SK-N-SH (cell line): ENCODE results near the gene CATSPERD. TPM values are rescaled to one million over a fixed set of nuclear protein-coding genes. Genes with fewer than 3 reads are reported as not detected.
A peak's percentile ranks its signal among the peaks of the same experiment; 100 is the strongest.

ENCODE experiments used
- CTCF ChIA-PET: fragments of 300-600, 350-600 bp; formaldehyde crosslinking; extraction: SDS; loops from one replicate; lab custom pipeline; 2021; lab: Yijun Ruan, JAX
- POLR2A ChIA-PET: fragments of 350-600 bp; sonication (Branson Sonifier 250); formaldehyde crosslinking; extraction: SDS; loops from one replicate; lab custom pipeline; 2020; ENCODE audit warnings: antibody characterized with exemption, inconsistent platforms; lab: Yijun Ruan, JAX
- DNase-seq: peaks from one replicate; pipeline ENCODE4 v3.0.0; 2012
- H2AFZ ChIP-seq: fragments of 200-600 bp; sonication (generic); 2 replicates; pipeline ENCODE4 v1.8.1; 2016; ENCODE audit warnings: antibody characterized with exemption, mild to moderate bottlenecking, low read depth
- H3F3A ChIP-seq: fragments of 200-600 bp; sonication (generic); replicated peaks from 2 replicates; pipeline ENCODE3; 2016; ENCODE audit warnings: antibody characterized with exemption, mild to moderate bottlenecking; ENCODE audit not compliant: insufficient read depth
- H3K27ac ChIP-seq, 2 experiments: fragments of 200-500 bp in 1 of 2; fragments of 200-600 bp in 1 of 2; sonication (Bioruptor generic) in 1 of 2; sonication (generic), shearing (Covaris generic) in 1 of 2; 2 replicates each; pipeline versions ENCODE4 v1.5.1 to v1.6.1; 2014 to 2016; ENCODE audit warnings: low read depth in 2 of 2, inconsistent platforms in 1 of 2, low read length in 1 of 2, mild to moderate bottlenecking in 1 of 2, mixed read lengths in 1 of 2
- H3K27me3 ChIP-seq: fragments of 200-600 bp; sonication (generic), shearing (Covaris generic); 2 replicates; pipeline ENCODE4 v1.6.1; 2016; ENCODE audit warnings: mixed run types; ENCODE audit not compliant: insufficient read depth
- H3K36me3 ChIP-seq, 2 experiments: fragments of 200-500 bp in 1 of 2; fragments of 200-600 bp in 1 of 2; sonication (Bioruptor generic) in 1 of 2; sonication (generic) in 1 of 2; replicated peaks in 1 of 2; 2 replicates each; pipeline versions ENCODE3 to v1.5.1; 2014 to 2016; ENCODE audit warnings: low read length in 1 of 2, mild to moderate bottlenecking in 1 of 2; ENCODE audit not compliant: insufficient read depth in 2 of 2, control insufficient read depth in 1 of 2
- H3K4me1 ChIP-seq, 2 experiments: fragments of 200-500 bp in 1 of 2; fragments of 200-600 bp in 1 of 2; sonication (Bioruptor generic) in 1 of 2; sonication (generic), shearing (Covaris generic) in 1 of 2; 2 replicates each; pipeline versions ENCODE4 v1.5.1 to v1.6.1; 2014 to 2016; ENCODE audit warnings: low read depth in 1 of 2, low read length in 1 of 2, mixed run types in 1 of 2; ENCODE audit not compliant: insufficient read depth in 2 of 2, control insufficient read depth in 1 of 2
- H3K4me2 ChIP-seq: fragments of 200-600 bp; sonication (generic), shearing (Covaris generic); 2 replicates; pipeline ENCODE4 v1.6.1; 2017; ENCODE audit warnings: mixed run types
- H3K4me3 ChIP-seq, 2 experiments: fragments of 200-500 bp in 1 of 2; fragments of 200-600 bp in 1 of 2; sonication (Bioruptor generic) in 1 of 2; sonication (generic), shearing (Covaris generic) in 1 of 2; 2 replicates each; pipeline versions ENCODE4 v1.5.1 to v1.8.1; 2014 to 2016; ENCODE audit warnings: low read depth in 2 of 2, inconsistent platforms in 1 of 2, low read length in 1 of 2, mild to moderate bottlenecking in 1 of 2, mixed read lengths in 1 of 2, moderate library complexity in 1 of 2
- H3K79me2 ChIP-seq: fragments of 200-600 bp; sonication (generic); 2 replicates; pipeline ENCODE4 v1.8.1; 2017; ENCODE audit warnings: mild to moderate bottlenecking; ENCODE audit not compliant: insufficient read depth
- H3K9ac ChIP-seq: fragments of 200-600 bp; sonication (generic); 2 replicates; pipeline ENCODE4 v1.6.1; 2017; ENCODE audit warnings: mixed run types
- H3K9me2 ChIP-seq: fragments of 200-600 bp; sonication (generic); 2 replicates; pipeline ENCODE4 v1.6.1; 2017; ENCODE audit warnings: mixed run types
- H3K9me3 ChIP-seq: fragments of 200-600 bp; sonication (generic); 2 replicates; pipeline ENCODE4 v1.6.1; 2017; ENCODE audit warnings: mixed run types, mild to moderate bottlenecking, moderate library complexity
- H4K20me1 ChIP-seq: fragments of 200-600 bp; sonication (generic); 2 replicates; pipeline ENCODE4 v1.6.1; 2017; ENCODE audit warnings: mild to moderate bottlenecking, mixed run types; ENCODE audit not compliant: insufficient read depth
- CHD2 ChIP-seq: fragments of 150-350 bp; IDR thresholded peaks from 2 replicates; pipeline ENCODE4 v1.6.1; 2018; ENCODE audit warnings: low read length; ENCODE audit not compliant: partially characterized antibody
- ELF1 ChIP-seq: IDR thresholded peaks from 2 replicates; pipeline ENCODE4 v1.4.0; 2012
- FOSL2 ChIP-seq: IDR thresholded peaks from 2 replicates; pipeline ENCODE4 v1.4.0; 2012; ENCODE audit warnings: low read depth, mild to moderate bottlenecking, moderate library complexity, borderline replicate concordance
- FOXJ3 ChIP-seq: sonication (generic); formaldehyde crosslinking; IDR thresholded peaks from 2 replicates; pipeline ENCODE4 v1.5.1; 2020; ENCODE audit warnings: mild to moderate bottlenecking, missing genetic modification reagents
- GABPA ChIP-seq: IDR thresholded peaks from 2 replicates; pipeline ENCODE4 v1.4.0; 2012; ENCODE audit warnings: low read depth, mild to moderate bottlenecking
- GATA2 ChIP-seq: sonication (generic); formaldehyde crosslinking; IDR thresholded peaks from 2 replicates; pipeline ENCODE4 v1.5.0; 2020; ENCODE audit warnings: mild to moderate bottlenecking, missing genetic modification reagents
- JUND ChIP-seq: IDR thresholded peaks from 2 replicates; pipeline ENCODE4 v1.4.0; 2012
- MAX ChIP-seq: IDR thresholded peaks from 2 replicates; pipeline ENCODE4 v1.4.0; 2012; ENCODE audit warnings: low read depth
- MXI1 ChIP-seq: IDR thresholded peaks from 2 replicates; pipeline ENCODE4 v1.6.1; 2012; ENCODE audit warnings: mild to moderate bottlenecking, low read depth, low read length, improper control_type of control experiment
- NFIC ChIP-seq: IDR thresholded peaks from 2 replicates; pipeline ENCODE4 v1.4.0; 2012; ENCODE audit warnings: borderline replicate concordance
- PBX3 ChIP-seq: IDR thresholded peaks from 2 replicates; pipeline ENCODE4; 2012
- RAD21 ChIP-seq: IDR thresholded peaks from 2 replicates; pipeline ENCODE4 v1.6.1; 2012; ENCODE audit warnings: mild to moderate bottlenecking, low read length
- REST ChIP-seq: IDR thresholded peaks from 2 replicates; pipeline ENCODE4 v1.6.1; 2012; ENCODE audit warnings: mild to moderate bottlenecking, low read depth, low read length, moderate library complexity
- TCF12 ChIP-seq: IDR thresholded peaks from 2 replicates; pipeline ENCODE4 v1.4.0; 2012
- TEAD4 ChIP-seq: IDR thresholded peaks from 2 replicates; pipeline ENCODE4 v1.4.0; 2012; ENCODE audit warnings: mild to moderate bottlenecking, borderline replicate concordance; ENCODE audit not compliant: insufficient read depth
- USF1 ChIP-seq: IDR thresholded peaks from 2 replicates; pipeline ENCODE4 v1.4.0; 2012; ENCODE audit warnings: low read depth, borderline replicate concordance
- YY1 ChIP-seq: IDR thresholded peaks from 2 replicates; pipeline ENCODE4 v1.4.0; 2012; ENCODE audit warnings: low read depth, mild to moderate bottlenecking
- ZBTB33 ChIP-seq: IDR thresholded peaks from 2 replicates; pipeline ENCODE4 v1.4.0; 2012; ENCODE audit warnings: low read depth, borderline replicate concordance
- WGBS: methylation state at CpG from one replicate; pipeline ENCODE4 v1.1.6; 2017; ENCODE audit warnings: low lambda C conversion rate; 5-methylcytosine and 5-hydroxymethylcytosine counted together
- polyA plus RNA-seq, 3 experiments: library from polyadenylated mRNA; depleted of rRNA; stranded (reverse); fragments of >200 nt; gene quantifications; 2 replicates each; pipeline ENCODE4 v1.2.3, GENCODE V29; 2012

Gene CATSPERD
- polyA plus RNA-seq, 1 of the 3 experiments (the other 2 are of a cell fraction) = not detected

- no peak overlapping the region for H2AFZ ChIP-seq
- H3K27ac ChIP-seq = peak overlapping the region; percentile 52 to 72; a peak in 2 of 4 replicates
- H3F3A ChIP-seq = peaks cover 28% of the 10 kb centered on the region
- no peaks in the 10 kb centered on the region for H3K9me2 ChIP-seq
- H3K4me1 ChIP-seq = peaks cover 0 to 15% of the 10 kb centered on the region in 2 experiments; a peak in 1 of 4 replicates
- H4K20me1 ChIP-seq = peaks cover 12% of the 10 kb centered on the region
- H3K9ac ChIP-seq = no peak overlapping the region
- peaks cover 15% of the 10 kb centered on the region for H3K79me2 ChIP-seq
- CTCF ChIA-PET = interaction anchor here (0.7 to 1.9 kb wide), 4 partner anchors 10 to 118 kb away, joined by 3 to 9 read pairs (median 4); no protein-coding TSS in a partner anchor
- no peak for TF ChIP-seq CHD2
- no peak for TF ChIP-seq TCF12
- TF ChIP-seq FOXJ3 = no peak
- TF ChIP-seq, all 33 proteins: peak for 0
- POLR2A ChIA-PET = no interaction called here
- 57% methylated on average over 6 of the region's 16 CpGs for WGBS
- DNase-seq = no peak
- Histone ChIP-seq H3K27me3 (no peaks in the 10 kb centered on the region), H3K36me3 (no peaks in the 10 kb centered on the region), H3K4me3 (peak overlapping the region in 1 of 2 experiments; percentile 55; a peak in 2 of 4 replicates), H3K9me3 (no peaks in the 10 kb centered on the region), H3K4me2 (peak overlapping the region; percentile 85; the same call in 1 of the 2 replicates)
These were observed 34.2 kb upstream of the CATSPERD start for GRCh38 chr19:5686326-5686646.

GRCh38 chr19:5686647-5687359 is 33.6 kb upstream of the CATSPERD start:
- WGBS = 13% methylated on average over 9 of the region's 59 CpGs
- Histone ChIP-seq H3K4me2 (peak overlapping the region; percentile 85), H3K9ac (peak overlapping the region; percentile 57; the same call in 1 of the 2 replicates), H3K4me1 (peaks cover 0 to 15% of the 10 kb centered on the region in 2 experiments; a peak in 1 of 4 replicates), H3K79me2 (peaks cover 17% of the 10 kb centered on the region), H3K27ac (peak overlapping the region; percentile 52 to 72; a peak in 2 of 4 replicates), H3F3A (peaks cover 29% of the 10 kb centered on the region), H3K27me3 (no peaks in the 10 kb centered on the region), H4K20me1 (peaks cover 17% of the 10 kb centered on the region), H2AFZ (no peak overlapping the region), H3K36me3 (peaks cover 0 to 2% of the 10 kb centered on the region in 2 experiments), H3K9me2 (no peaks in the 10 kb centered on the region), H3K4me3 (peak overlapping the region; percentile 55 to 68), H3K9me3 (no peaks in the 10 kb centered on the region)
- peak; percentile 99 for DNase-seq
- ChIA-PET CTCF (interaction anchor here (0.6 to 1.9 kb wide), 14 partner anchors 10 to 218 kb away, joined by 3 to 14 read pairs (median 3); partner anchors contain the start of genes CATSPERD, LONP1, SAFB and SAFB2), POLR2A (interaction anchor here (0.6 to 1.0 kb wide), 2 partner anchors 27 to 64 kb away, joined by 3 read pairs; partner anchors contain the start of genes SAFB and SAFB2)
- TF ChIP-seq GATA2 (CRISPR knock-in tag) (no peak), MXI1 (peak; percentile 35; the same call in 1 of the 2 replicates), NFIC (no peak), MAX (no peak), FOSL2 (no peak), YY1 (no peak), JUND (no peak), RAD21 (peak; percentile 52), REST (no peak), PBX3 (peak; percentile 52; the same call in 1 of the 2 replicates), ELF1 (0 out of 2 replicates have a peak, but pooled peaks have one; percentile 53), TEAD4 (no peak), USF1 (no peak), CHD2 (peak; percentile 60), GABPA (no peak), ZBTB33 (no peak)
